Right renal pelvis (tissue), 4 donors: ENCODE data around the gene MAJIN. TPM values are rescaled to one million over a fixed set of nuclear protein-coding genes. Genes with fewer than 3 reads are reported as not detected.
"Not testable (repeated sequence)": the region's sequence is repeated elsewhere in the genome, so short reads cannot be mapped to it uniquely, and the experiment has no call there.

Experiments used
- DNase-seq, 4 donors: peaks; one replicate each; pipeline ENCODE4 v3.0.0-alpha.2; 2013; ENCODE audit warnings: low read depth in 4 of 4, low spot score in 3 of 4, missing footprints in 1 of 4
- polyA plus RNA-seq, 4 donors: library from polyadenylated mRNA; unstranded; fragments of 120-200 nt; gene quantifications; one replicate each; pipeline ENCODE4 v1.2.1, GENCODE V29; 2013; ENCODE audit not compliant: insufficient read length in 4 of 4

Gene MAJIN
- polyA plus RNA-seq, 4 donors = 0.80 to 1.5 (median 1.00) TPM

DNA sequence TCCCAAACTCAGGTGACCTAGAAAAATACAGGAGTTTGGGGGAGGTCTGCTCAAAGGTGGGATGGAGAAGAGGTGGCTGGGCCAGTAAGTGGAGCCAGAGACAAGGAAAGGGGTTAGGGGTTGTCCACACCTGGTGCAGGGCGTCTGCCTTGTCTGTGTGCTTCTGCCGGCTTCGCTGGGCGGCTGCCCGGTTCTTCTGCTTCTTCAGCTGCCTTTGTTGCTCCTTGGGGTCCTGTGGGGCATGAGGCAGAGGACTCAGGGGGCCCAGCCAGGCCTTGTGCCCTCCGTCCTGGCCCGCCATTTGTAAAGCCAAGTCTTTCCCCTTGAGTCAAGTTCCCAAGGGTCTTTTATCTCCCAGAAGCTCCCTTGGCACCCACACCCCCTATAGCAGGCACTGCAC, 22.4 kb upstream of the MAJIN start:
- DNase-seq = no peak

GRCh38 chr11:64990222-64990923, 18.5 kb upstream of the MAJIN start:
- DNase-seq = no peak

DNA sequence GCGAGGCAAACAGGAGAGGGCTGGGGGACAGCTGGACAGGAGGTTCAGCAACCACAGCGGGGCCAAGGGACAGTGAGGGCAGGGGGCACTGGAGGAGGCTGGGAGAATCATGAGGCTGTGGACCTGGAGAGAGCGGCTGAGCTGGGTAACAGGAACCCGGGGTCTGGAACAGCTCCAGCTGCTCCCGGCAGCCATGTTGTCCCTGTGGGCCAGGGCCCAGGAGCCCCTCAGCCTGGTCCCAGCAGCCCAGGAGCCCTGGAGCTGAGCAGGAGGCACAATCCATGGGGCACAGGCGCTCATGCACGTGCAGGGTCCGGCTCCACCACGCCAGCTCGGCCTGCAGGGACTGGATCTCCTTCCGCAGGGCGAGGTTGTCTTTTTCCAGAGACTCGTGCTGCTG, 17.5 kb upstream of the MAJIN start:
- DNase-seq = no peak

DNA sequence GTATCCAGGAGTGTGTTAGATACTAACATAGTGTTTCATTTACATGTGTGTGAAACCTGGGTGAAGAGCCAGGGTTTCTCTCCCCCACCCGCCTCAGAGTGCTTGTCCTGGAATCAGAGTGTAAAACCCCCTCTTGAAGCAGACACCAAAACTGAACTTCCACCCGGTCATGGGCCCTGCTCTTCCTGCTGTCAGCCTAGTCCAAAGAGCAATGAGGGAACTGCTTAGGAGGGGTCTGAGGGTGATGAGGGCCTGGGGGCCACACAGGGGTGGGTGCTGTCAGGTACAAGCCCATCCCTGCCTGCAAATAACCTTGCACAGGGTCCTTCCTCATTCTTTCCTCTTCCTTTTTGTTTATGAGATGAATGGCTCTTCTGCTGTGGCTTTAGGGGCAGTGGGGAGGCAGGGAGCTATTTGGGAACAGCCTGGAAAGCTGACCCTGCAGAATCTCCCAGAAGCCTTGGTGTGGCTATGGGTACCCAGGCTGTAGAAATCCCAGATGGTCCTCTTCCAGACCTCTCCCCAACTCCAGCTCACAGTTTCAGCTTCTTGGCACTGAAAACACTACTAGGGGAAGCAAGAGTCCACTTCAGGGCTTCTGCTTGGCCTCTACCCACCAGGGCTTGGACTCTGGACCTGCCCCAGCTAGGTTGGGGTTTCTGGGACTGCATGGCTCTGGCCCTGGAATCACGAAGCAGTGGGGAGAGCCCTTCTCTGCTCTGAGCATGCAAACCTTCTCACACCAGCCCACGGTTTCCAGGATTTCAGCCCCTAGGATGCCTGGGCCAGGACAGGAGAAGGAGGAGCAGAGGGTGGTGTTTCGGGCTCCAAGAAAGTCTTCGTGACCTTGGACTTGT, 16.3 kb upstream of the MAJIN start:
- DNase-seq = no peak

DNA sequence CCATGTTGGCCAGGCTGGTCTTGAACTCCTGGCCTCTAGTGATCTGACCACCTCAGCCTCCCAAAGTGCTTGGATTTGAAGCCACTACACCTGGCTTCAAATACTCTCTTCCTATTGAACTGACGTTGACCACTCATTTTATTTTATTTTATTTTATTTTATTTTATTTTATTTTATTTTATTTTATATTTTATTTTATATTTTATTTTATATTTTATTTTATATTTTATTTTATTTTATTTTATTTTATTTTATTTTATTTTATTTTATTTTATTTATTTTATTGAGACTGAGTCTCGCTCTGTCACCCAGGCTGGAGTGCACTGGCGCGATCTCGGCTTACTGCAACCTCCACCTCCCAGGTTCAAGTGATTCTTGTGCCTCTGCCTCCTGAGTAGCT, 11.4 kb upstream of the MAJIN start:
- DNase-seq = not testable (repeated sequence)

- no peak for DNase-seq
Measured at GRCh38 chr11:64976651-64977050, 4.7 kb upstream of the MAJIN start.

GRCh38 chr11:64974124-64974523, 2.2 kb upstream of the MAJIN start:
- DNase-seq = no peak

DNA sequence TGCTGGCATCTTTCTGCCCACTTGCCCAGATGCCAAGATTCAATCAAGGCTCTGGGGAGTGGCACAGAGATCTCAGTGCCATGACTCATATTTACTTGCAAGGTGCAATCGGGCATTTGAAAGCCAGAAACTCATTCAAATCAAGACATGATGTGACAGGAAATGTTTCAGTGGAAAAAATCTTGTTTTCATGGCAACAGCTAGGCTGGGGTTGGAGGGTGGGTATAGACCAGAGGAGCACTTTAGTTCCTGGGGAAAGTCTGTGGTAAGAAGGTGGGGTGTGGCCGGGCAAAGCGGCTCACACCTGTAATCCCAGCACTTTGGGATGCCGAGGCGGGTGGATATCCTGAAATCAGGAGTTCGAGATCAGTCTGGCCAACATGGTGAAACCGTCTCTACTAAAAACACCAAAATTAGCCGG, 1.2 kb downstream of the MAJIN start:
- DNase-seq = no peak

GRCh38 chr11:64969209-64969608, 2.7 kb downstream of the MAJIN start:
- no peak for DNase-seq

DNA sequence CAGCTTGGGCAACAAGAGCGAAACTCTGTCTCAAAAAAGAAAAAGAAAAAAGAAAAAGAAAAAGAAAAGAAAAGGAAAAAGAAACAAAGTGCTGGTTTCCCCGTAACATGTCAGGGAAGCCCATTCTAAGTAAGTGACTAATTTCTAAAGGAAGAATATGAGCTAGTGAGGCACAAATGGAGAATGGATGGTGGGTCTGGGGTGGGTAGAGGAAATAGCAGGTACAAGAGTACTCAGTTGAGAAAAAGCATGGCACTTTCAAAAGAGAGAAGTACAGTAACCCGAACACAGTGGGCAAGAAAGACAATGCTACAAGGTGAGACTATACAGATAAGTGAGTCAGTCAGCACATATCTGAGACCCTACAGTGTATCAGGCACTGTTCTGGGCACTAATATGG, 4.5 kb downstream of the MAJIN start:
- DNase-seq = no peak

DNA sequence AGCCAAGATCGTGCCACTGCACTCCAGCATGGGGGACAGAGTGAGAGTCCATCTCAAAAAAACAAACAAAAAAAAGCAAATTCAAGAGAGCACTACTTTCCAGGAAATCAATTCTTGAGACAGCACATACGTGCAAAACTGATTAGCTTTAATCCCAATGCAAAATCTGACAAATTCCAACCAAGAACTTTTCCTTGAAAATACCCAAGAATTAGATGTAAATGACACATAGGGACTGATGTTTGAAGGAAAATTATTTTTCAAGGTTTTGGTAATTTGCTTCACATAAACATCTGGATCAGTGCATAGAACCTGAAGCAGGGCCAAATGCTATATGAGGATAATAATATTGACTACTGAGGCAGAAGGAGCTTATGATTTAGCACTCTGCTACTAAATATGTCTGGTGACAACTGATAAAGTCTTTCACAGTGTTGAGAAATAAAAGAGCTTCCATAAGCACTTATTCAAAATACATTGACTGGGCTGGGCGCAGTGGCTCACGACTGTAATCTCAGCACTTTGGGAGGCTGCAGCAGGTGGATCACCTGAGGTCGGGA, 8.8 kb downstream of the MAJIN start:
- no peak for DNase-seq

- DNase-seq = no peak
Measured at GRCh38 chr11:64960719-64961118, 11.2 kb downstream of the MAJIN start.

DNA sequence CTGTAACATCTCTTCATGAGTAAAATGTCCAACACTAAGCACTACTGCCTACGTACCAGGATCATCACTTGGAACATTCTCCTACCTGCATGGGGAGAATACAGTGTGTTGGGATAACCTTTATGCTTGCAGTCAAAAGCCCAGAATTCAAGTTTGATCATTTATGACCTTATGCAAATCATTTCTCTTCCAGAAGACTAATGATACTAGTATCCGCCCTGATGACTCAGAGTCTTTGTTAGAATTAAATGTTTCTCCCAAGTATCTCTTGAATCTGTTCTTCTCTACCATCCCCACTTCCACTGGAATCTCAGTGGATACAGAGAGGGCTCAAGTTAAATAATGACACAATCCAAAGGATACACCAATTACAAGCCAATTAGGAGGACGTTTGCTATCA, 12.4 kb downstream of the MAJIN start:
- no peak for DNase-seq

DNA sequence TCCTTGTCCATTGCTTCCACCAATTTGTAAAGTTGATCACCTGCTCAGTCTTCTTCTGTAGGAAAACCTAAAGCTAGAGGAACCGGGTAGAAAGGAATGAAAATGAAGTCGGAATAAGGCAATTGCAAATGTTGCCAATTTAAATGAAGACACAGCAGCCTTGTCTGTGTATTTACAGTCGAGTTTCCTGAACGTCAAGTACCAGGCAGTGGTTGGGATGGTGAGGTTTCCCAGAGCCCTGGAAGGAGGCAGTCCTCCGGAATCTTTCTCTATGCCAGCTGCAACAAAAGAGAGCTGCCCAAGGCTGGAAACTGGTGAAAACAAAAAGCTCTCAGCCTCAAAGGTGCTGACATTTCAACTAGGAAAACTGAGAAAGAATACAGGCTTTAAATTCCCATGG, 17.7 kb downstream of the MAJIN start:
- no peak for DNase-seq

DNA sequence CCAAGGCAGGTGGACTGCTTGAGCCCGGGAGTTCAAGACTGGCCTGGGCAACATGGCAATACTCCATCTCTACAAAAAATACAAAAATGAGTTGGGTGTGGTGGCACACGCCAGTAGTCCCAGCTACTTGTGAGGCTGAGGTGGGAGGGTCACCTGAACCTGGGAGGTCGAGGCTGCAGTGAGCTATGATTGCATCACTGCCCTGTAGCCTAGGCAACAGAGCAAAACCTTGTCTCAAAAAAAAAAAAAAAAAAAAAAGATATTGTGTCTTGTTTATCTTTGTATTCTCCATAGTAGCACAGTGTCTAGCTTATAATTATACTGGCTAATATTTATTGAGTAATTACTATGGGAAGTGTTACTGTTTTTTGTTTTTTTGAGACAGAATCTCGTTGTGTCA, 20.4 kb downstream of the MAJIN start:
- no peak for DNase-seq

DNA sequence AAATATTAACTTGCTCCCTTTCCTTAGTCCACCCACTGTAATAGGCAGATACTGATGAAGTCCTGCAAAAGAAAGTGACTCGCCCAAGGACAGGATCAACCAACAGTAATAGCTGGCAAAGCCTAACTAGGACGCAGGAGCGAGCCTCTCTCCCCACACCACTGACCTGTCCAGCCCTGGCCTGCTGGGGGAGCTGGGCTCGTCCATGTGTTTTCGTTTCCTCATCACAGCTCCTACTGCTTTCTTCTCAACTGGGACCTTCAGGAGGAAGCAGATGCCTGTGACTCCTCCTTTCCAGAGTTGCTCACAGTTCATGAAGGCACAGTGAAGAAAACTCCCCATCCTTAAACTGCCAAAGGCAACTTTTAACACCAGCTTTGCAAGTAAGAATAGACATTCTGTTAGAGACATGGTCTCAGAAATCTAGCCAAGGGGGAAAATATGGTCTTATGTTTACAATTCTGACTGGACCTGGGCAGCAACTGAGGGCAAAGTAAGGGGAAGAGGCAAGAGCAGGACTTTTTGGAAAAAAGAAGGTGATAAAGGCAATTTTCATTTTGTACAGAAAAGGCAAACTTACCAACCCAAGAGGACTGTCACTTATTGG, 24.6 kb downstream of the MAJIN start:
- DNase-seq = no peak

GRCh38 chr11:64936539-64936938, 35.4 kb downstream of the MAJIN start:
- DNase-seq = no peak

DNA sequence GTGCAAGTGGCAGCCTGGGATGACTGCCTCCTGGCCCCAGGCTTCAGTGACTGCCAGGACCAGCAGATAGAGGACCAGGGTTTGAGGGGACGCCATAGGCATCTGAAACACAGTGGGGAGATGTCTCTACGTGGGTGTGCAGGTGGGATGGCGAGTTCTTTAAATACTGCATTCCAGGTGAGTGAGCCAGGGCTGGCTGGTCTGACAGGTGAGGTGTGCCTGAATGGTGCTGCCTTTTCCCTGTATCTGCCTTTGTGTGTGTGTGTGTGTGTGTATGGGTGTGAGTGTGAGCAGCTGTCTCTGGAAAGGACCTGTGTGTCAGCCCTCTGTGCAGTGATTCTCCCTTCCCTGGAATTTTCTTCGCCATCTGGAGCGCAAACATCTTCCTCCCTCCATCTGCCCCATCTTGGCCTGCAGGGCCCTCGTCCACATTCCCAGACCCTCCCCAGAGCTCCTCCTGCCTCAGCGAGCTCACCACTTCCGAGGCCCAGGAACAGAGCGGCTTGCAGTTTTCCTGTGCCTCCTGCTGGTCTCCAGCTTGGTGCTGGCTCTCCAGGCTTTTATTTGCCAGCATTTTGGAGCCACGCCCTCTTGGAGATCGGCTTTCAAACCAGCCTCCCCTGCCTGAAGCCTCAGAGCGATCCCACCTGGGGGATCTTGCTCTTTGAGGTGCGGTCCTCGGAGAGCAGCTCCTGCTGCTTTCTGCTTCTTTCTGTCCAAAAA, 36.4 kb downstream of the MAJIN start, which contains the start of gene GPHA2:
GPHA2 (minus strand) TSS at position 535 of the 723 bp plus-strand sequence; CDS start at position 102, 433 bp downstream.
- no peak for DNase-seq

- DNase-seq = no peak
Measured at GRCh38 chr11:64934682-64935358, 37.1 kb downstream of the MAJIN start.
